Measurements from ENCODE around the gene GLA. TPM values are rescaled to one million over a fixed set of nuclear protein-coding genes. Genes with fewer than 3 reads are reported as not detected.

GLA gene
- total and polyA plus RNA-seq, 4 donors: 23.7 to 41.4 (median 25.6) TPM

DNA sequence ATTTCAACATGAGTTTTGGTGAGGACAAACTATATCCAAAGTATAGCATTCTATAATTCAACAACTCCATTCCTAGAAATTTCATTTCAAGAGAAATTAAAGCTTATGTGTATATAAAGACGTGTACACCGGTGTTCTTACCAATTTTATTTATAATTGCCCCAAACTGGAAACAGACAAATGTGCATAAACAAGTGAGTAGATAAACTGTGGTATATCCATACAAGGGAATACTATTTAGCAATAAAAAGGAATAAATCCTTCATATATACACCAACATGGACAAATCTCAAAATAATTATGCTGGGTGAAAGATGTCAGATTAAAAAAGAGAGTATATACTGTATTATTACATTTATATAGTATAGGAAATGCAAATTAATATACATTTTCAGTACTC lies 20.2 kb upstream of the GLA start:
- WGBS, 2 donors: 92 to 97% methylated on average over 2 of the region's 2 CpGs
- no peaks in the 10 kb centered on the region for H3K27me3 ChIP-seq (ENCODE audit: control insufficient read depth in 1 of 2, insufficient read depth in 2 of 2, low read length in 1 of 2)
- DNase-seq: no peak
- H3K27ac ChIP-seq (ENCODE audit: low read depth in 1 of 2, low read length in 2 of 2): no peak overlapping the region
- no peak for ATAC-seq (ENCODE audit: low FRiP score)
- H3K9me3 ChIP-seq (ENCODE audit: control insufficient read depth, low read length): no peaks in the 10 kb centered on the region
- intact Hi-C loops (cut with DNase I): no loop called here
- H3K4me3 ChIP-seq (ENCODE audit: low read length in 2 of 2): no peak overlapping the region
- H3K36me3 ChIP-seq (ENCODE audit: control insufficient read depth in 1 of 2, insufficient read depth in 2 of 2, low read length in 1 of 2): no peaks in the 10 kb centered on the region
- no peaks in the 10 kb centered on the region for H3K4me1 ChIP-seq (ENCODE audit: control insufficient read depth in 1 of 2, insufficient read depth in 2 of 2, low read length in 2 of 2)

- intact Hi-C loops (cut with DNase I): loop anchor here in 1 of 2 donors (5.0 kb wide), 1 partner anchor 378 kb away; no protein-coding TSS in a partner anchor
- no peak overlapping the region for H3K27ac ChIP-seq (ENCODE audit: low read depth in 1 of 2, low read length in 2 of 2)
- no peaks in the 10 kb centered on the region for H3K4me1 ChIP-seq (ENCODE audit: control insufficient read depth in 1 of 2, insufficient read depth in 2 of 2, low read length in 2 of 2)
- H3K4me3 ChIP-seq (ENCODE audit: low read length in 2 of 2): no peak overlapping the region
- H3K36me3 ChIP-seq (ENCODE audit: control insufficient read depth in 1 of 2, insufficient read depth in 2 of 2, low read length in 1 of 2): no peaks in the 10 kb centered on the region
- H3K27me3 ChIP-seq (ENCODE audit: control insufficient read depth in 1 of 2, insufficient read depth in 2 of 2, low read length in 1 of 2): no peaks in the 10 kb centered on the region
- WGBS, 2 donors: 69 to 88% methylated on average over 2 of the region's 2 CpGs
- ATAC-seq (ENCODE audit: low FRiP score) (no peak), DNase-seq (no peak)
- H3K9me3 ChIP-seq (ENCODE audit: control insufficient read depth, low read length): no peaks in the 10 kb centered on the region
Observed at GRCh38 chrX:101419489-101419888, 11.8 kb upstream of the GLA start.

- Histone ChIP-seq H3K4me3 (ENCODE audit: low read length in 2 of 2) (peak overlapping the region; percentile 64 to 91), H3K27me3 (ENCODE audit: control insufficient read depth in 1 of 2, insufficient read depth in 2 of 2, low read length in 1 of 2) (no peaks in the 10 kb centered on the region), H3K9me3 (ENCODE audit: control insufficient read depth, low read length) (no peaks in the 10 kb centered on the region), H3K36me3 (ENCODE audit: control insufficient read depth in 1 of 2, insufficient read depth in 2 of 2, low read length in 1 of 2) (no peaks in the 10 kb centered on the region), H3K4me1 (ENCODE audit: control insufficient read depth in 1 of 2, insufficient read depth in 2 of 2, low read length in 2 of 2) (no peaks in the 10 kb centered on the region), H3K27ac (ENCODE audit: low read depth in 1 of 2, low read length in 2 of 2) (peak overlapping the region; percentile 53 to 89)
- 0 to 15% methylated on average over 52 to 56 of the region's 56 CpGs for WGBS, 2 donors
- intact Hi-C loops (cut with DNase I): loop anchor here in 1 of 2 donors (5.0 kb wide), 1 partner anchor 379 kb away; no protein-coding TSS in a partner anchor
- peak; percentile 75 to 90 for DNase-seq
- peak; percentile 78 for ATAC-seq (ENCODE audit: low FRiP score)
Observed at GRCh38 chrX:101417981-101418841, 10.5 kb upstream of the GLA start.

DNA sequence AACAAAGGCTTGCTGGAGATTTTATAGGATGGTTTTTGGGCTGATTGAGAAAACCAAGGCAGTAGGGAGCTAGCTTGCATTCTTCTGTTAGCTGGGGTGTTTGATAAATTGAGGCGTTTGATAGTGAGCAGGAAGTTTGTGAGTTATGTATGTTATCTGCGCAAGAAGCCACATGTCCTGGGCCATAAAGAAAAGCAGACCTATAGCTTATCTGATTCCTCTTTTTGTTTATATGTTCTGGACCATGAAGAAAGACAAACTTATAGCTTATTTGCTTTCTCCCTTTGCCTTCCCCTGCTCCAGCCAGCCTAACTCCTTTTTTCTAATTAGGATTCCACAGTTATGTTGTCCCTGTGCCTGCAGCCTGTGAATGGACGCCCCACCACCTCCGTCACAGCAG lies 9.5 kb upstream of the GLA start:
- intact Hi-C loops (cut with DNase I): loop anchor here in 1 of 2 donors (5.0 kb wide), 1 partner anchor 380 kb away; no protein-coding TSS in a partner anchor
- WGBS, 2 donors: 44 to 67% methylated on average over 4 of the region's 4 CpGs
- DNase-seq (no peak), ATAC-seq (ENCODE audit: low FRiP score) (no peak)
- no peak overlapping the region for H3K27ac ChIP-seq (ENCODE audit: low read depth in 1 of 2, low read length in 2 of 2)
- no peaks in the 10 kb centered on the region for H3K36me3 ChIP-seq (ENCODE audit: control insufficient read depth in 1 of 2, insufficient read depth in 2 of 2, low read length in 1 of 2)
- no peaks in the 10 kb centered on the region for H3K27me3 ChIP-seq (ENCODE audit: control insufficient read depth in 1 of 2, insufficient read depth in 2 of 2, low read length in 1 of 2)
- no peak overlapping the region for H3K4me3 ChIP-seq (ENCODE audit: low read length in 2 of 2)
- no peaks in the 10 kb centered on the region for H3K9me3 ChIP-seq (ENCODE audit: control insufficient read depth, low read length)
- H3K4me1 ChIP-seq (ENCODE audit: control insufficient read depth in 1 of 2, insufficient read depth in 2 of 2, low read length in 2 of 2): no peaks in the 10 kb centered on the region

GRCh38 chrX:101416691-101417090 lies 9.0 kb upstream of the GLA start:
- intact Hi-C loops (cut with DNase I): loop anchor here in 1 of 2 donors (5.0 kb wide), 1 partner anchor 381 kb away; no protein-coding TSS in a partner anchor
- no peaks in the 10 kb centered on the region for H3K4me1 ChIP-seq (ENCODE audit: control insufficient read depth in 1 of 2, insufficient read depth in 2 of 2, low read length in 2 of 2)
- ATAC-seq (ENCODE audit: low FRiP score) (no peak), DNase-seq (no peak)
- H3K27ac ChIP-seq (ENCODE audit: low read depth in 1 of 2, low read length in 2 of 2): no peak overlapping the region
- no peaks in the 10 kb centered on the region for H3K9me3 ChIP-seq (ENCODE audit: control insufficient read depth, low read length)
- H3K27me3 ChIP-seq (ENCODE audit: control insufficient read depth in 1 of 2, insufficient read depth in 2 of 2, low read length in 1 of 2): no peaks in the 10 kb centered on the region
- no peak overlapping the region for H3K4me3 ChIP-seq (ENCODE audit: low read length in 2 of 2)
- 75 to 90% methylated on average over 7 of the region's 7 CpGs for WGBS, 2 donors
- H3K36me3 ChIP-seq (ENCODE audit: control insufficient read depth in 1 of 2, insufficient read depth in 2 of 2, low read length in 1 of 2): no peaks in the 10 kb centered on the region

DNA sequence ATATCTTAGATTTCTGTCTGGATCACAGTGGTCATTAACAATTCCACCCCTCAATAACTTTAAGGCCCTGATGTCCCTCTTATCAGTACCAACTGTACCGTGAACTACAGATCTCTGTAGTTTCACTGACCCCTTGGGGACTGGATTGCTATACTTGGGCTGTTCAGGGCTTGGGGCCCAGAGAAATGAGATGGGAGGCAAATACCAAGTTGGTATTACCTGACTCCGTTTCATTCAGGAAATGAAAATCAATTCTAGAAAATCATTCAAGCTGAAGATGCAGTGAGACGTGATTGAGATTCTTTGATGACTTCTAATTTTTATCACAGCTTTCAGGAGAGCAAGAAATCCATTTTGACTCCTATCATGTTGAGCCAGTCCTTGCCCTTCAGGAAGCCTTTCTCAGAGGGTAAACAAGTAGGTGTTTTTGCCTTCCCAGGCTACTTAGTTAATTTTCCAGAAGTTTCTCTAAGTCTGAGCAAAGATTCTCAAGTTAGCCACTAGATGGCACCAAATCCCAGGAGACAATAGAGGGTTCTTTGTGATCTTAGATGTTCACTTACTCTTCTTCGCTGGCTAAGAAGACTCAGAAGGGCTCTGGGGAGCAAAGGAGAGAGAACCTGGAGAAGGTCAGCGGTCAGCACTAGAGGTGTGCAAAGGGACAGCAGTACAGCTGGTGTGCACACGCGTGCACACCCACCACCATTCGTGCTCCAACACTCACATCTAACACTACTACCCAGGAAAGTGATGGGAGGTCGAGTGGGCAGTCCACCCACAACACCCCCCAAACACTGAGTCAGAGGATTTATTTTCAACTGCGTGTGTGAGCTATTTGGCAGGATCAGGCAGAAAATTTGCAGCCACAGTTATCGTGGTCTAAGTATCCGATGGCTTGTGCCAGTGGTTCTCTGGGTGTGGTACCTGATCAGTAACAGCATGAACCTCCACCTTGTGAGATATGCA lies 7.7 kb upstream of the GLA start:
- intact Hi-C loops (cut with DNase I): loop anchor here (2.0 to 5.0 kb wide), 2 partner anchors 382 to 383 kb away; no protein-coding TSS in a partner anchor
- no peak overlapping the region for H3K4me3 ChIP-seq (ENCODE audit: low read length in 2 of 2)
- no peaks in the 10 kb centered on the region for H3K9me3 ChIP-seq (ENCODE audit: control insufficient read depth, low read length)
- DNase-seq (no peak), ATAC-seq (ENCODE audit: low FRiP score) (peak; percentile 55)
- peak overlapping the region in 1 of 2 donors; percentile 71 for H3K27ac ChIP-seq (ENCODE audit: low read depth in 1 of 2, low read length in 2 of 2)
- 11 to 27% methylated on average over 12 of the region's 12 CpGs for WGBS, 2 donors
- no peaks in the 10 kb centered on the region for H3K36me3 ChIP-seq (ENCODE audit: control insufficient read depth in 1 of 2, insufficient read depth in 2 of 2, low read length in 1 of 2)
- H3K4me1 ChIP-seq (ENCODE audit: control insufficient read depth in 1 of 2, insufficient read depth in 2 of 2, low read length in 2 of 2): no peaks in the 10 kb centered on the region
- no peaks in the 10 kb centered on the region for H3K27me3 ChIP-seq (ENCODE audit: control insufficient read depth in 1 of 2, insufficient read depth in 2 of 2, low read length in 1 of 2)

GRCh38 chrX:101411984-101412383 lies 4.3 kb upstream of the GLA start:
- 74 to 78% methylated on average over 10 of the region's 10 CpGs for WGBS, 2 donors
- DNase-seq: no peak
- Histone ChIP-seq H3K27me3 (ENCODE audit: control insufficient read depth in 1 of 2, insufficient read depth in 2 of 2, low read length in 1 of 2) (no peaks in the 10 kb centered on the region), H3K4me3 (ENCODE audit: low read length in 2 of 2) (no peak overlapping the region), H3K9me3 (ENCODE audit: control insufficient read depth, low read length) (no peaks in the 10 kb centered on the region), H3K27ac (ENCODE audit: low read depth in 1 of 2, low read length in 2 of 2) (no peak overlapping the region), H3K36me3 (ENCODE audit: control insufficient read depth in 1 of 2, insufficient read depth in 2 of 2, low read length in 1 of 2) (no peaks in the 10 kb centered on the region), H3K4me1 (ENCODE audit: control insufficient read depth in 1 of 2, insufficient read depth in 2 of 2, low read length in 2 of 2) (no peaks in the 10 kb centered on the region)
- no peak for ATAC-seq (ENCODE audit: low FRiP score)
- intact Hi-C loops (cut with DNase I): no loop called here

DNA sequence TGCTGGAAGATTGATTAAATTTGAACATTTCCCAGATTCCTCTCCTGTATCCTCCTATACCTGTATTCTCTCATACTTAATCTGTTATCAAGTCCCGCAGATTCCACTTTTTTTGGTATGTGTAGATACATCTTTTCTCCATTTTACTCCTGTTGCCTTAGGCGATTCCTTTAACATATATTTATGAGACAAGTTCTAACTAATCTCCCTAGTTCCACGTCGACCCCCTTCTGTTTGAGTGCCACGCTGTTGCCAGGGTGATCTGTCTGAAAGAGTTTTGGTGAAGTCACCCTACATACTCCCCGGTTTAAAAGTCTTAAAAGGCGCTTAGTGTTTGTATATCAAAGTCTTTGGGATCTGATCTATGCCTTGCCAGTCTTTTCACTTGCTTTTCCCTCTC lies 2.7 kb upstream of the GLA start:
- DNase-seq (no peak), ATAC-seq (ENCODE audit: low FRiP score) (no peak)
- Histone ChIP-seq H3K36me3 (ENCODE audit: control insufficient read depth in 1 of 2, insufficient read depth in 2 of 2, low read length in 1 of 2) (no peaks in the 10 kb centered on the region), H3K4me3 (ENCODE audit: low read length in 2 of 2) (no peak overlapping the region), H3K9me3 (ENCODE audit: control insufficient read depth, low read length) (no peaks in the 10 kb centered on the region), H3K27me3 (ENCODE audit: control insufficient read depth in 1 of 2, insufficient read depth in 2 of 2, low read length in 1 of 2) (no peaks in the 10 kb centered on the region), H3K27ac (ENCODE audit: low read depth in 1 of 2, low read length in 2 of 2) (no peak overlapping the region), H3K4me1 (ENCODE audit: control insufficient read depth in 1 of 2, insufficient read depth in 2 of 2, low read length in 2 of 2) (no peaks in the 10 kb centered on the region)
- WGBS, 2 donors: 26 to 46% methylated on average over 7 of the region's 7 CpGs
- intact Hi-C loops (cut with DNase I): no loop called here

Data from aorta (tissue), 5 donors.